Measurements from ENCODE around the gene GRIP2. TPM values are rescaled to one million over a fixed set of nuclear protein-coding genes. Genes with fewer than 3 reads are reported as not detected.
A peak's percentile ranks its signal among the peaks of the same experiment; 100 is the strongest.

The GRIP2 gene
- total RNA-seq, 1 donor from 2014 or later, result 8.9 TPM

GRCh38 chr3:14550651-14551611 is 10.8 kb upstream of the GRIP2 start:
- Histone ChIP-seq H3K36me3 (ENCODE audit: control insufficient read depth in 3 of 3, insufficient read depth in 3 of 3, low read length in 3 of 3) (no peaks in the 10 kb centered on the region), H3K4me1 (ENCODE audit: control insufficient read depth in 3 of 3, insufficient read depth in 3 of 3, low read length in 3 of 3) (peaks cover 29 to 38% (median 37%) of the 10 kb centered on the region in 3 donors), H3K27ac (ENCODE audit: low read depth, low read length) (peak overlapping the region; percentile 33), H3K27me3 (ENCODE audit: control insufficient read depth in 3 of 3, insufficient read depth in 3 of 3, low read length in 3 of 3) (no peaks in the 10 kb centered on the region), H3K9me3 (ENCODE audit: control insufficient read depth in 3 of 3, low read length in 3 of 3) (no peaks in the 10 kb centered on the region), H3K9ac (ENCODE audit: low read depth in 1 of 3, low read length in 3 of 3) (peak overlapping the region in 2 of 3 donors; percentile 25 to 35), H3K4me3 (ENCODE audit: low read length in 3 of 3) (peak overlapping the region in 1 of 3 donors; percentile 6)

GRCh38 chr3:14550181-14550580 is 10.0 kb upstream of the GRIP2 start:
- Histone ChIP-seq H3K27ac (ENCODE audit: low read depth, low read length) (no peak overlapping the region), H3K9me3 (ENCODE audit: control insufficient read depth in 3 of 3, low read length in 3 of 3) (no peaks in the 10 kb centered on the region), H3K9ac (ENCODE audit: low read depth in 1 of 3, low read length in 3 of 3) (no peak overlapping the region), H3K4me3 (ENCODE audit: low read length in 3 of 3) (no peak overlapping the region), H3K4me1 (ENCODE audit: control insufficient read depth in 3 of 3, insufficient read depth in 3 of 3, low read length in 3 of 3) (peaks cover 22 to 34% (median 29%) of the 10 kb centered on the region in 3 donors), H3K36me3 (ENCODE audit: control insufficient read depth in 3 of 3, insufficient read depth in 3 of 3, low read length in 3 of 3) (no peaks in the 10 kb centered on the region), H3K27me3 (ENCODE audit: control insufficient read depth in 3 of 3, insufficient read depth in 3 of 3, low read length in 3 of 3) (no peaks in the 10 kb centered on the region)

- Histone ChIP-seq H3K9me3 (ENCODE audit: control insufficient read depth in 3 of 3, low read length in 3 of 3) (no peaks in the 10 kb centered on the region), H3K9ac (ENCODE audit: low read depth in 1 of 3, low read length in 3 of 3) (no peak overlapping the region), H3K27ac (ENCODE audit: low read depth, low read length) (no peak overlapping the region), H3K4me1 (ENCODE audit: control insufficient read depth in 3 of 3, insufficient read depth in 3 of 3, low read length in 3 of 3) (peaks cover 22 to 34% (median 24%) of the 10 kb centered on the region in 3 donors), H3K36me3 (ENCODE audit: control insufficient read depth in 3 of 3, insufficient read depth in 3 of 3, low read length in 3 of 3) (no peaks in the 10 kb centered on the region), H3K27me3 (ENCODE audit: control insufficient read depth in 3 of 3, insufficient read depth in 3 of 3, low read length in 3 of 3) (no peaks in the 10 kb centered on the region), H3K4me3 (ENCODE audit: low read length in 3 of 3) (no peak overlapping the region)
These were observed 9.2 kb upstream of the GRIP2 start for GRCh38 chr3:14549256-14549919.

GRCh38 chr3:14548321-14548729 is 8.2 kb upstream of the GRIP2 start:
- no peaks in the 10 kb centered on the region for H3K27me3 ChIP-seq (ENCODE audit: control insufficient read depth in 3 of 3, insufficient read depth in 3 of 3, low read length in 3 of 3)
- H3K4me3 ChIP-seq (ENCODE audit: low read length in 3 of 3), result peak overlapping the region in 2 of 3 donors; percentile 50 to 52
- H3K27ac ChIP-seq (ENCODE audit: low read depth, low read length), result no peak overlapping the region
- no peaks in the 10 kb centered on the region for H3K9me3 ChIP-seq (ENCODE audit: control insufficient read depth in 3 of 3, low read length in 3 of 3)
- H3K4me1 ChIP-seq (ENCODE audit: control insufficient read depth in 3 of 3, insufficient read depth in 3 of 3, low read length in 3 of 3), result peaks cover 30 to 41% (median 33%) of the 10 kb centered on the region in 3 donors
- peak overlapping the region; percentile 58 to 77 (median 64) for H3K9ac ChIP-seq (ENCODE audit: low read depth in 1 of 3, low read length in 3 of 3)
- no peaks in the 10 kb centered on the region for H3K36me3 ChIP-seq (ENCODE audit: control insufficient read depth in 3 of 3, insufficient read depth in 3 of 3, low read length in 3 of 3)

- H3K4me3 ChIP-seq (ENCODE audit: low read length in 3 of 3), result peak overlapping the region in 1 of 3 donors; percentile 50
- peak overlapping the region in 2 of 3 donors; percentile 64 to 77 for H3K9ac ChIP-seq (ENCODE audit: low read depth in 1 of 3, low read length in 3 of 3)
- H3K27ac ChIP-seq (ENCODE audit: low read depth, low read length), result no peak overlapping the region
- H3K27me3 ChIP-seq (ENCODE audit: control insufficient read depth in 3 of 3, insufficient read depth in 3 of 3, low read length in 3 of 3), result no peaks in the 10 kb centered on the region
- no peaks in the 10 kb centered on the region for H3K36me3 ChIP-seq (ENCODE audit: control insufficient read depth in 3 of 3, insufficient read depth in 3 of 3, low read length in 3 of 3)
- H3K4me1 ChIP-seq (ENCODE audit: control insufficient read depth in 3 of 3, insufficient read depth in 3 of 3, low read length in 3 of 3), result peaks cover 36 to 47% (median 39%) of the 10 kb centered on the region in 3 donors
- H3K9me3 ChIP-seq (ENCODE audit: control insufficient read depth in 3 of 3, low read length in 3 of 3), result no peaks in the 10 kb centered on the region
These were observed 7.6 kb upstream of the GRIP2 start for GRCh38 chr3:14547693-14548092.

GRCh38 chr3:14546041-14546440 is 5.9 kb upstream of the GRIP2 start:
- Histone ChIP-seq H3K9ac (ENCODE audit: low read depth in 1 of 3, low read length in 3 of 3) (peak overlapping the region in 1 of 3 donors; percentile 16), H3K36me3 (ENCODE audit: control insufficient read depth in 3 of 3, insufficient read depth in 3 of 3, low read length in 3 of 3) (no peaks in the 10 kb centered on the region), H3K9me3 (ENCODE audit: control insufficient read depth in 3 of 3, low read length in 3 of 3) (no peaks in the 10 kb centered on the region), H3K4me1 (ENCODE audit: control insufficient read depth in 3 of 3, insufficient read depth in 3 of 3, low read length in 3 of 3) (peaks cover 50 to 54% (median 50%) of the 10 kb centered on the region in 3 donors), H3K27me3 (ENCODE audit: control insufficient read depth in 3 of 3, insufficient read depth in 3 of 3, low read length in 3 of 3) (no peaks in the 10 kb centered on the region), H3K4me3 (ENCODE audit: low read length in 3 of 3) (no peak overlapping the region), H3K27ac (ENCODE audit: low read depth, low read length) (no peak overlapping the region)

- Histone ChIP-seq H3K9me3 (ENCODE audit: control insufficient read depth in 3 of 3, low read length in 3 of 3) (no peaks in the 10 kb centered on the region), H3K27me3 (ENCODE audit: control insufficient read depth in 3 of 3, insufficient read depth in 3 of 3, low read length in 3 of 3) (no peaks in the 10 kb centered on the region), H3K4me1 (ENCODE audit: control insufficient read depth in 3 of 3, insufficient read depth in 3 of 3, low read length in 3 of 3) (peaks cover 48 to 55% (median 53%) of the 10 kb centered on the region in 3 donors), H3K4me3 (ENCODE audit: low read length in 3 of 3) (no peak overlapping the region), H3K36me3 (ENCODE audit: control insufficient read depth in 3 of 3, insufficient read depth in 3 of 3, low read length in 3 of 3) (no peaks in the 10 kb centered on the region), H3K27ac (ENCODE audit: low read depth, low read length) (no peak overlapping the region), H3K9ac (ENCODE audit: low read depth in 1 of 3, low read length in 3 of 3) (peak overlapping the region in 2 of 3 donors; percentile 35 to 45)
These were observed 5.1 kb upstream of the GRIP2 start for GRCh38 chr3:14545251-14545635.

GRCh38 chr3:14544282-14545250 is 4.4 kb upstream of the GRIP2 start:
- no peaks in the 10 kb centered on the region for H3K36me3 ChIP-seq (ENCODE audit: control insufficient read depth in 3 of 3, insufficient read depth in 3 of 3, low read length in 3 of 3)
- H3K4me3 ChIP-seq (ENCODE audit: low read length in 3 of 3), result no peak overlapping the region
- H3K27me3 ChIP-seq (ENCODE audit: control insufficient read depth in 3 of 3, insufficient read depth in 3 of 3, low read length in 3 of 3), result no peaks in the 10 kb centered on the region
- no peaks in the 10 kb centered on the region for H3K9me3 ChIP-seq (ENCODE audit: control insufficient read depth in 3 of 3, low read length in 3 of 3)
- peak overlapping the region in 2 of 3 donors; percentile 8 to 35 for H3K9ac ChIP-seq (ENCODE audit: low read depth in 1 of 3, low read length in 3 of 3)
- H3K27ac ChIP-seq (ENCODE audit: low read depth, low read length), result no peak overlapping the region
- peaks cover 51 to 60% (median 57%) of the 10 kb centered on the region in 3 donors for H3K4me1 ChIP-seq (ENCODE audit: control insufficient read depth in 3 of 3, insufficient read depth in 3 of 3, low read length in 3 of 3)

- Histone ChIP-seq H3K9ac (ENCODE audit: low read depth in 1 of 3, low read length in 3 of 3) (peak overlapping the region in 1 of 3 donors; percentile 62), H3K4me3 (ENCODE audit: low read length in 3 of 3) (peak overlapping the region in 1 of 3 donors; percentile 19), H3K27ac (ENCODE audit: low read depth, low read length) (peak overlapping the region; percentile 57), H3K36me3 (ENCODE audit: control insufficient read depth in 3 of 3, insufficient read depth in 3 of 3, low read length in 3 of 3) (peaks cover 0 to 4% (median 3%) of the 10 kb centered on the region in 3 donors), H3K9me3 (ENCODE audit: control insufficient read depth in 3 of 3, low read length in 3 of 3) (no peaks in the 10 kb centered on the region), H3K27me3 (ENCODE audit: control insufficient read depth in 3 of 3, insufficient read depth in 3 of 3, low read length in 3 of 3) (no peaks in the 10 kb centered on the region), H3K4me1 (ENCODE audit: control insufficient read depth in 3 of 3, insufficient read depth in 3 of 3, low read length in 3 of 3) (peaks cover 58 to 67% (median 60%) of the 10 kb centered on the region in 3 donors)
These were observed 3.3 kb upstream of the GRIP2 start for GRCh38 chr3:14543446-14543845.

All from skeletal muscle tissue (tissue), 4 donors.